ENCODE results near the gene SDR39U1. TPM values are rescaled to one million over a fixed set of nuclear protein-coding genes. Genes with fewer than 3 reads are reported as not detected.

Gene SDR39U1, protein sequence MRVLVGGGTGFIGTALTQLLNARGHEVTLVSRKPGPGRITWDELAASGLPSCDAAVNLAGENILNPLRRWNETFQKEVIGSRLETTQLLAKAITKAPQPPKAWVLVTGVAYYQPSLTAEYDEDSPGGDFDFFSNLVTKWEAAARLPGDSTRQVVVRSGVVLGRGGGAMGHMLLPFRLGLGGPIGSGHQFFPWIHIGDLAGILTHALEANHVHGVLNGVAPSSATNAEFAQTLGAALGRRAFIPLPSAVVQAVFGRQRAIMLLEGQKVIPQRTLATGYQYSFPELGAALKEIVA
- total RNA-seq (2022; extraction: Qiagen RNA extraction): 42.7 to 53.0 TPM (median 45.8 TPM) in 5 replicates

DNA sequence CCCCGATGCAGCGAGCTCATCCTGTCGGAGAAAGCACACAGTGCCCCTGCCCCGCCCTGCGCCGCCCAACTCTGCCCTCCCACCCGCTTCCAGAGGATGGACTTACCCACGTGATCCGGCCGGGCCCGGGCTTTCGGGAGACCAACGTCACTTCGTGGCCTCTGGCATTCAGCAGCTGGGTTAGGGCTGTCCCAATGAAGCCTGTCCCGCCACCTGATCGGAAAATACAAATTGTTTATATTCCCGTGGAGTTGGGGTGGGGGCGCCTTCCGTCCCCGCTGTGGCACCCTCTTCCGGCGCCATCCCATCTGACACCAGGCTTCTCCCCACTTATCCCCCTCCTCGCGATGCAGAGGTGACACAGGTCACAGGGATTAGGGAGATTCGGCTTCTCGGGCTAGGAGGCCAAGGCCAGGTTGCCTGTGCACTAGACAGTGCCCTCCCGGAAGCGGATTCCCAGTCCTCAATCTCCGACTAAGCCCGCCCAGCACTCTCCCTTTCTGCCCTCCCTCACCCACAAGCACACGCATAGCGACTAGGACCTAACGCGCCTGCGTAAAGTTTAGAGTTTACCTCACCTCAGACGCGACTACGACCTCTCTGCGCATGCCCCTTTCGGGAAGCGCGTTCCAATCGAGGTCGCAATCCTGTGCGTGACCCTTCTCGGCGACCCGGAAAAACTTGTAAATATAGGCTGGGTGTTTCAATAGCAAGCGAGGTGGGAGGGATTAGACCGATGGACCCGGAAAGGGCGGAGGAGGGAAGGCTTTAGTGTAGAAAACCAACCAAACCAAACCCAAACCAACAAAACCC is at the start of gene SDR39U1:
TSS of gene SDR39U1 (minus strand) at position 537 of the 813 bp plus-strand sequence. CDS start at position 530, 7 bp downstream.

DNA sequence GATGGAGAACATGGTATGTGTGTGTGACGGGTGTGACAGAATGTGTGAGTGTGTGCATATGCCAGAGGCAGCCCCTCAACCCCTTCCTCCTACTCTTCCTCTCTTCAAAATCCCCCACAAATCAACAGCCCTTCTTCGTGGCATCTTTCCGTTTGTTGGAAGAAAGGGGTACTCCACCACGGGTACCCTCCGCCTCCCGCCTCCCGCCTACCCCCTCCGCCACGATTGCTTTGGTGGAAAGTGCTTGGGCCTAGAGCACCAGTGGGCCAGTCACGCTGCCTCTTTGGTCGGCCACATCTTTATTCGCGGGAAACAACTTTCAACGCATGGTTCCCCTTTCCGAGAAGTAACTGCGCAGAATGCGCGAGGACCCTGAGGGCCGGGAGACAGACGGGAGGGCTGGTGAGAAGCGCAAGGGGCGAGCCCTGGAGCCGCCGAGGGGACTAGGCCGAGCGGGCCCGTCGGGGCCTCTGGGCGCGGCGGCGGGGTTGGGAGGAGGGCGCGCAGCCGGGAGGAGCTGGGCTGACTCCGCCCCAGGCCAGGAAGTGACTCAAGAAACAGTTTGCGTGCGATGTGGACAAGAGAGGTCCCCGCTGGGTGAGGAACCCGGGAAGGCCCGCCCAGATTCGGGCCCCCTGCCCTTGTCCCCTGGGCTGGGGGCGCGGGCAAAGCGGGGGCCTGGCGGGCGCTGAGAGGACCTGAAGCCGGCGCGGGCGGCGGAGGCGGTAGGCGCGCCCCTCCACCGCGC is 13.0 kb downstream of the SDR39U1 start, which contains the start of the genes CBLN3 and KHNYN:
TSS of gene CBLN3 (minus strand) at position 274 of the 748 bp plus-strand sequence. CDS start 614 bp downstream, outside the sequence.
TSS of gene KHNYN (plus strand) at position 560 of the 748 bp plus-strand sequence. CDS start 777 bp downstream, outside the sequence.

DNA sequence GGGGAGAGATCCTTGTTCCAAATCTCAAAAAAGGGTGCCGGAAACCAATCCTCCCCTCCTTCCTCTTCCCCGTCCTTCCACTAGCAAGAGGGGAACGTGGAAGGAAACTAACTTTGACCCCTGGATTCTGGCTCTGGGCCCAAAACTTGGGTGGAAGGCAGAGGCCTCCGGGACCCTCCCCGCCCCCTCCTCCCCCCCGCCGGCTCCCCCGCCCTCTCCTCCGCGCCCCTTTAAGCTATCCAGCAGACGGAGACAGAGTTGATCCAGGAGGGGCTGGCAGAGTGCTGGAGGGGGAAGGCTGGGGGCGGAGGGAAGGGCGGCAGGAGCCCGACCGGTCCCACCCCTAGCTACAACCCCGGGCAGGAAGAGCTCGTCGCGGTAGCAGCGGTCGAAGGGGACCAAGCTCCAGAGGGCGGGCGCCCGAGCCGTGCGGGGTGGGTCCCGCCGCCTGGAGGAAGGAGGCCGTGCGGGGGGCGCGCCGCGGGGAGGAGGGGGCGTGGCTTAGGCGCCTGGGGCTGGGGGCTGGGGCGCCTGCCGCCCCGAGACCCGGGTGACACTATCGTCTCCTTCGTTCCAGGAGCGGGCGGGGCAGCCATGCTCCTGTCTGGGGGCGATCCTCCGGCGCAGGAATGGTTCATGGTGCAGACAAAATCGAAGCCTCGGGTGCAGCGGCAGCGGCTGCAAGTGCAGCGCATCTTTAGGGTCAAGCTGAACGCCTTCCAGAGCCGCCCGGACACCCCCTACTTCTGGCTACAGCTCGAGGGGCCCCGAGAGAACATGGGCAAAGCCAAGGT is 43.7 kb downstream of the SDR39U1 start, which contains the start of gene NYNRIN:
TSS of gene NYNRIN (plus strand) at position 351 of the 794 bp plus-strand sequence. CDS start at position 595, 244 bp downstream.

Other genes starting within 250 kb of the SDR39U1 start
- gene TM9SF1, start 247.3 kb downstream of the SDR39U1 start, total RNA-seq (2022; extraction: Qiagen RNA extraction): 58.4 to 64.8 TPM (median 63.8 TPM) in 5 replicates
- gene TSSK4, start 237.1 kb downstream of the SDR39U1 start, total RNA-seq (2022; extraction: Qiagen RNA extraction): not detected in 5 replicates
- 75.9 to 98.1 TPM (median 81.6 TPM) in 5 replicates for gene CHMP4A, start 229.3 kb downstream of the SDR39U1 start, total RNA-seq (2022; extraction: Qiagen RNA extraction)
- gene MDP1, start 226.7 kb downstream of the SDR39U1 start, total RNA-seq (2022; extraction: Qiagen RNA extraction): 29.1 to 34.2 TPM (median 30.7 TPM) in 5 replicates
- gene NEDD8, start 210.4 kb downstream of the SDR39U1 start, total RNA-seq (2022; extraction: Qiagen RNA extraction): 450 to 490 TPM (median 458 TPM) in 5 replicates
- gene GMPR2, start 209.8 kb downstream of the SDR39U1 start, total RNA-seq (2022; extraction: Qiagen RNA extraction): 54.1 to 66.3 TPM (median 57.2 TPM) in 5 replicates
- gene TINF2, start 200.2 kb downstream of the SDR39U1 start, total RNA-seq (2022; extraction: Qiagen RNA extraction): 34.4 to 39.3 TPM (median 36.4 TPM) in 5 replicates
- 0.89 to 1.9 TPM (median 1.4 TPM) in 5 replicates for gene TGM1, start 179.6 kb downstream of the SDR39U1 start, total RNA-seq (2022; extraction: Qiagen RNA extraction)
- gene RABGGTA, start 171.2 kb downstream of the SDR39U1 start, total RNA-seq (2022; extraction: Qiagen RNA extraction): 15.5 to 19.8 TPM (median 17.5 TPM) in 5 replicates
- gene DHRS1, start 143.0 kb downstream of the SDR39U1 start, total RNA-seq (2022; extraction: Qiagen RNA extraction): 10.4 to 14.5 TPM (median 11.6 TPM) in 5 replicates
- 13.5 to 16.8 TPM (median 15.9 TPM) in 5 replicates for gene NOP9, start 142.9 kb downstream of the SDR39U1 start, total RNA-seq (2022; extraction: Qiagen RNA extraction)
- 0.08 to 0.24 TPM (median 0.17 TPM) in 5 replicates for gene CIDEB, start 134.8 kb downstream of the SDR39U1 start, total RNA-seq (2022; extraction: Qiagen RNA extraction)
- 2.1 to 5.7 TPM (median 4.5 TPM) in 5 replicates for gene LTB4R2, start 132.6 kb downstream of the SDR39U1 start, total RNA-seq (2022; extraction: Qiagen RNA extraction)
- gene LTB4R, start 131.3 kb downstream of the SDR39U1 start, total RNA-seq (2022; extraction: Qiagen RNA extraction): 4.4 to 7.8 TPM (median 5.9 TPM) in 5 replicates
- not detected in 5 replicates for gene ADCY4, start 107.7 kb downstream of the SDR39U1 start, total RNA-seq (2022; extraction: Qiagen RNA extraction)
- gene RIPK3, start 102.8 kb downstream of the SDR39U1 start, total RNA-seq (2022; extraction: Qiagen RNA extraction): not detected in 5 replicates
- gene NFATC4, start 74.6 kb downstream of the SDR39U1 start, total RNA-seq (2022; extraction: Qiagen RNA extraction): 0.16 to 0.42 TPM (median 0.18 TPM) in 5 replicates
- gene NYNRIN, start 43.8 kb downstream of the SDR39U1 start, total RNA-seq (2022; extraction: Qiagen RNA extraction): 0.23 to 0.36 TPM (median 0.29 TPM) in 5 replicates
- gene CBLN3, start 13.1 kb downstream of the SDR39U1 start, total RNA-seq (2022; extraction: Qiagen RNA extraction): 0.77 to 1.2 TPM (median 1.1 TPM) in 5 replicates
- gene KHNYN, start 12.8 kb downstream of the SDR39U1 start, total RNA-seq (2022; extraction: Qiagen RNA extraction): 21.5 to 27.2 TPM (median 26.8 TPM) in 5 replicates
- not detected in 5 replicates for gene CMA1, start 65.5 kb upstream of the SDR39U1 start, total RNA-seq (2022; extraction: Qiagen RNA extraction)
- not detected in 5 replicates for gene CTSG, start 133.5 kb upstream of the SDR39U1 start, total RNA-seq (2022; extraction: Qiagen RNA extraction)
- gene GZMH, start 166.9 kb upstream of the SDR39U1 start, total RNA-seq (2022; extraction: Qiagen RNA extraction): not detected in 5 replicates
- gene GZMB, start 191.4 kb upstream of the SDR39U1 start, total RNA-seq (2022; extraction: Qiagen RNA extraction): not detected in 5 replicates

All from A549 treated with Mapracorat at 1 μM for 4 hours (cell line).